OCI-LY3 (cell line): ENCODE measurements around the gene PKIG.

ENCODE experiments used
- EZH2phosphoT487 ChIP-seq: fragments of 200-600 bp; shearing (Covaris generic); IDR thresholded peaks from 2 replicates; pipeline ENCODE4 v1.6.1; 2018; ENCODE audit warnings: antibody characterized with exemption, mixed run types, low read depth
- TF ChIP-seq, protein P1 (sequence below): fragments of 200-600, 300-600 bp; sonication (generic); IDR thresholded peaks from 2 replicates; pipeline ENCODE4 v1.5.1; 2014; ENCODE audit warnings: antibody characterized with exemption, low read length, low read depth

DNA sequence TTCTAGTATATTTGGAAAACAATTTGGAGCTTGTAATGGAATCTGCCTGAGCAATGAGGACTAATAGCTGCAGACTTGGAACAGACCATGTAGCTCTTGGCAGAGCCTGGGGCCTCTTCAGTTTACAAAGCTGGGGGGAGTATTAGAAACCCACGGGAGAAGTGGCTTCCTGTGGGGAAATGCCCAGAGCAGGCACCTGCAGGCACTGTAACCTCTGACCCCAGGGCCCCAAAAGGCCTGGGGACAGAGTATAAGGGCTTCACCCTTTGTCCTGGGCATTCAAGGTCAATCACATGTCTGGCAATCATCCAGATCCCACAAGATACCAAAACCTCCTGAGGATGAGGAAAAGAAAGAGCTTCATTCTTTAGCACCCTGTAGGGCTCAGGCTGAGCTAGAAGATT is 19.4 kb downstream of the PKIG start:
- TF ChIP-seq, protein P1, sequence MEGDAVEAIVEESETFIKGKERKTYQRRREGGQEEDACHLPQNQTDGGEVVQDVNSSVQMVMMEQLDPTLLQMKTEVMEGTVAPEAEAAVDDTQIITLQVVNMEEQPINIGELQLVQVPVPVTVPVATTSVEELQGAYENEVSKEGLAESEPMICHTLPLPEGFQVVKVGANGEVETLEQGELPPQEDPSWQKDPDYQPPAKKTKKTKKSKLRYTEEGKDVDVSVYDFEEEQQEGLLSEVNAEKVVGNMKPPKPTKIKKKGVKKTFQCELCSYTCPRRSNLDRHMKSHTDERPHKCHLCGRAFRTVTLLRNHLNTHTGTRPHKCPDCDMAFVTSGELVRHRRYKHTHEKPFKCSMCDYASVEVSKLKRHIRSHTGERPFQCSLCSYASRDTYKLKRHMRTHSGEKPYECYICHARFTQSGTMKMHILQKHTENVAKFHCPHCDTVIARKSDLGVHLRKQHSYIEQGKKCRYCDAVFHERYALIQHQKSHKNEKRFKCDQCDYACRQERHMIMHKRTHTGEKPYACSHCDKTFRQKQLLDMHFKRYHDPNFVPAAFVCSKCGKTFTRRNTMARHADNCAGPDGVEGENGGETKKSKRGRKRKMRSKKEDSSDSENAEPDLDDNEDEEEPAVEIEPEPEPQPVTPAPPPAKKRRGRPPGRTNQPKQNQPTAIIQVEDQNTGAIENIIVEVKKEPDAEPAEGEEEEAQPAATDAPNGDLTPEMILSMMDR = no peak
- TF ChIP-seq EZH2phosphoT487 = no peak
